ENCODE results near the gene CELF4.

Gene CELF4

GRCh38 chr18:37458697-37459096 lies 106.9 kb downstream of the CELF4 start:
- no peak for DNase-seq

- no peak for DNase-seq
These were observed 107.8 kb downstream of the CELF4 start for GRCh38 chr18:37457753-37458152.

- DNase-seq, result no peak
These were observed 108.3 kb downstream of the CELF4 start for GRCh38 chr18:37457341-37457740.

GRCh38 chr18:37456873-37457272 lies 108.7 kb downstream of the CELF4 start:
- no peak for DNase-seq

- no peak for DNase-seq
These were observed 109.2 kb downstream of the CELF4 start for GRCh38 chr18:37456395-37456794.

GRCh38 chr18:37453752-37454151 lies 111.8 kb downstream of the CELF4 start:
- no peak for DNase-seq

GRCh38 chr18:37452682-37453385 lies 112.8 kb downstream of the CELF4 start:
- DNase-seq, result no peak

- DNase-seq, result no peak
These were observed 113.6 kb downstream of the CELF4 start for GRCh38 chr18:37452015-37452414.

- DNase-seq, result no peak
These were observed 114.3 kb downstream of the CELF4 start for GRCh38 chr18:37451239-37451825.

- DNase-seq, result no peak
These were observed 115.0 kb downstream of the CELF4 start for GRCh38 chr18:37450434-37451132.

GRCh38 chr18:37449618-37450017 lies 116.0 kb downstream of the CELF4 start:
- no peak for DNase-seq

- no peak for DNase-seq
These were observed 116.7 kb downstream of the CELF4 start for GRCh38 chr18:37448946-37449345.

GRCh38 chr18:37447962-37448888 lies 117.4 kb downstream of the CELF4 start:
- no peak for DNase-seq

GRCh38 chr18:37445836-37446235 lies 119.8 kb downstream of the CELF4 start:
- no peak for DNase-seq

GRCh38 chr18:37445368-37445767 lies 120.2 kb downstream of the CELF4 start:
- no peak for DNase-seq

GRCh38 chr18:37443325-37444055 lies 122.1 kb downstream of the CELF4 start:
- no peak for DNase-seq

- no peak for DNase-seq
These were observed 123.1 kb downstream of the CELF4 start for GRCh38 chr18:37442477-37442876.

- no peak for DNase-seq
These were observed 123.8 kb downstream of the CELF4 start for GRCh38 chr18:37441821-37442220.

GRCh38 chr18:37440206-37440605 lies 125.4 kb downstream of the CELF4 start:
- no peak for DNase-seq

- no peak for DNase-seq
These were observed 127.0 kb downstream of the CELF4 start for GRCh38 chr18:37438417-37439180.

- peak; percentile 14 for DNase-seq
These were observed 129.6 kb downstream of the CELF4 start for GRCh38 chr18:37435996-37436395.
